A549 (cell line): Measurements from ENCODE around the gene NFX1.

Experiments
- CHD2 ChIP-seq: fragments of 150-350 bp; IDR thresholded peaks from 2 replicates; pipeline ENCODE4 v1.6.1; 2014; ENCODE audit warnings: low read length; ENCODE audit not compliant: partially characterized antibody
- CTCF ChIP-seq: fragments of >200 bp; sonication (Bioruptor Twin); formaldehyde crosslinking; IDR thresholded peaks from 3 replicates; pipeline ENCODE4 v1.5.1; 2016
- EP300 ChIP-seq, 2 experiments: fragments of >200 bp; sonication (Bioruptor Twin); formaldehyde crosslinking; IDR thresholded peaks; 2 replicates in 1 of 2; 3 replicates in 1 of 2; pipeline ENCODE4 v1.6.1; 2016 to 2017
- ESRRA ChIP-seq: fragments of 150-350 bp; IDR thresholded peaks from 2 replicates; pipeline ENCODE4 v1.6.1; 2014; ENCODE audit warnings: mild to moderate bottlenecking, low read length, borderline replicate concordance
- FOSB ChIP-seq: fragments of 250-450 bp; sonication (Bioruptor Pico); IDR thresholded peaks from 2 replicates; pipeline ENCODE4 v1.5.0; 2020; ENCODE audit warnings: mild to moderate bottlenecking, moderate library complexity
- JUNB ChIP-seq: fragments of >200 bp; sonication (Bioruptor Twin); formaldehyde crosslinking; IDR thresholded peaks from 2 replicates; pipeline ENCODE4 v1.6.1; 2016
- NR3C1 ChIP-seq: fragments of >200 bp; sonication (Bioruptor Twin); formaldehyde crosslinking; IDR thresholded peaks from 3 replicates; pipeline ENCODE4 v1.6.1; 2017
- PHF8 ChIP-seq: fragments of 200-600 bp; sonication (generic); IDR thresholded peaks from 2 replicates; pipeline ENCODE4 v1.6.1; 2016; ENCODE audit warnings: low read depth, mild to moderate bottlenecking, antibody characterized with exemption, moderate library complexity, borderline replicate concordance
- POLR2A ChIP-seq: IDR thresholded peaks from 2 replicates; pipeline ENCODE4 v1.6.1; 2012; ENCODE audit warnings: mild to moderate bottlenecking, low read length
- RCOR1 ChIP-seq: fragments of 150-350 bp; IDR thresholded peaks from 2 replicates; pipeline ENCODE4 v1.6.1; 2014; ENCODE audit warnings: antibody characterized with exemption, low read length, low read depth
- TP53 ChIP-seq: fragments of 250-450 bp; sonication (Bioruptor Pico); IDR thresholded peaks from 2 replicates; pipeline ENCODE4 v1.5.0; 2021; ENCODE audit warnings: mild to moderate bottlenecking, moderate library complexity
- TF ChIP-seq, protein P1 (sequence below): fragments of 200-600 bp; sonication (generic); IDR thresholded peaks from 2 replicates; pipeline ENCODE4 v1.6.1; 2016; ENCODE audit warnings: antibody characterized with exemption, mild to moderate bottlenecking, moderate library complexity
- TF ChIP-seq, protein P2 (sequence below): IDR thresholded peaks from 2 replicates; pipeline ENCODE4 v1.6.1; 2012
- TF ChIP-seq, protein P3 (sequence below): fragments of 250-450 bp; sonication (Bioruptor Pico); IDR thresholded peaks from 2 replicates; pipeline ENCODE4 v1.5.0; 2021; ENCODE audit warnings: mild to moderate bottlenecking, moderate library complexity, borderline replicate concordance

GRCh38 chr9:33377089-33377715 is 86.9 kb downstream of the NFX1 start:
- TF ChIP-seq CTCF: no peak
- TF ChIP-seq, protein P1, sequence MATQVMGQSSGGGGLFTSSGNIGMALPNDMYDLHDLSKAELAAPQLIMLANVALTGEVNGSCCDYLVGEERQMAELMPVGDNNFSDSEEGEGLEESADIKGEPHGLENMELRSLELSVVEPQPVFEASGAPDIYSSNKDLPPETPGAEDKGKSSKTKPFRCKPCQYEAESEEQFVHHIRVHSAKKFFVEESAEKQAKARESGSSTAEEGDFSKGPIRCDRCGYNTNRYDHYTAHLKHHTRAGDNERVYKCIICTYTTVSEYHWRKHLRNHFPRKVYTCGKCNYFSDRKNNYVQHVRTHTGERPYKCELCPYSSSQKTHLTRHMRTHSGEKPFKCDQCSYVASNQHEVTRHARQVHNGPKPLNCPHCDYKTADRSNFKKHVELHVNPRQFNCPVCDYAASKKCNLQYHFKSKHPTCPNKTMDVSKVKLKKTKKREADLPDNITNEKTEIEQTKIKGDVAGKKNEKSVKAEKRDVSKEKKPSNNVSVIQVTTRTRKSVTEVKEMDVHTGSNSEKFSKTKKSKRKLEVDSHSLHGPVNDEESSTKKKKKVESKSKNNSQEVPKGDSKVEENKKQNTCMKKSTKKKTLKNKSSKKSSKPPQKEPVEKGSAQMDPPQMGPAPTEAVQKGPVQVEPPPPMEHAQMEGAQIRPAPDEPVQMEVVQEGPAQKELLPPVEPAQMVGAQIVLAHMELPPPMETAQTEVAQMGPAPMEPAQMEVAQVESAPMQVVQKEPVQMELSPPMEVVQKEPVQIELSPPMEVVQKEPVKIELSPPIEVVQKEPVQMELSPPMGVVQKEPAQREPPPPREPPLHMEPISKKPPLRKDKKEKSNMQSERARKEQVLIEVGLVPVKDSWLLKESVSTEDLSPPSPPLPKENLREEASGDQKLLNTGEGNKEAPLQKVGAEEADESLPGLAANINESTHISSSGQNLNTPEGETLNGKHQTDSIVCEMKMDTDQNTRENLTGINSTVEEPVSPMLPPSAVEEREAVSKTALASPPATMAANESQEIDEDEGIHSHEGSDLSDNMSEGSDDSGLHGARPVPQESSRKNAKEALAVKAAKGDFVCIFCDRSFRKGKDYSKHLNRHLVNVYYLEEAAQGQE: no peak
- no peak for TF ChIP-seq NR3C1
- no peak for TF ChIP-seq ESRRA
- no peak for TF ChIP-seq PHF8
- TF ChIP-seq RCOR1: no peak
- no peak for TF ChIP-seq JUNB
- no peak for TF ChIP-seq CHD2
- TF ChIP-seq, protein P2, sequence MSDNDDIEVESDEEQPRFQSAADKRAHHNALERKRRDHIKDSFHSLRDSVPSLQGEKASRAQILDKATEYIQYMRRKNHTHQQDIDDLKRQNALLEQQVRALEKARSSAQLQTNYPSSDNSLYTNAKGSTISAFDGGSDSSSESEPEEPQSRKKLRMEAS: no peak
- no peak for TF ChIP-seq FOSB (CRISPR knock-in tag)
- TF ChIP-seq POLR2A: no peak
- no peak for TF ChIP-seq EP300 (IDR thresholded peaks at IDR 0.05)
- TF ChIP-seq, protein P3, sequence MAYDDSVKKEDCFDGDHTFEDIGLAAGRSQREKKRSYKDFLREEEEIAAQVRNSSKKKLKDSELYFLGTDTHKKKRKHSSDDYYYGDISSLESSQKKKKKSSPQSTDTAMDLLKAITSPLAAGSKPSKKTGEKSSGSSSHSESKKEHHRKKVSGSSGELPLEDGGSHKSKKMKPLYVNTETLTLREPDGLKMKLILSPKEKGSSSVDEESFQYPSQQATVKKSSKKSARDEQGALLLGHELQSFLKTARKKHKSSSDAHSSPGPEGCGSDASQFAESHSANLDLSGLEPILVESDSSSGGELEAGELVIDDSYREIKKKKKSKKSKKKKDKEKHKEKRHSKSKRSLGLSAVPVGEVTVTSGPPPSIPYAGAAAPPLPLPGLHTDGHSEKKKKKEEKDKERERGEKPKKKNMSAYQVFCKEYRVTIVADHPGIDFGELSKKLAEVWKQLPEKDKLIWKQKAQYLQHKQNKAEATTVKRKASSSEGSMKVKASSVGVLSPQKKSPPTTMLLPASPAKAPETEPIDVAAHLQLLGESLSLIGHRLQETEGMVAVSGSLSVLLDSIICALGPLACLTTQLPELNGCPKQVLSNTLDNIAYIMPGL (CRISPR knock-in tag): no peak
- no peak for TF ChIP-seq TP53 (CRISPR knock-in tag)
